Nephron progenitor cell (in vitro differentiated cells): ENCODE results near the gene MX2.

Experiments
- DNase-seq: peaks from one replicate; pipeline ENCODE4 v3.0.0; 2021
- H3K27ac Mint-ChIP-seq: 2 replicates; pipeline ENCODE4 v1.8.0; 2021; ENCODE audit warnings: mild to moderate bottlenecking, moderate library complexity, mixed read lengths
- H3K27me3 Mint-ChIP-seq: 2 replicates; pipeline ENCODE4 v1.8.0; 2021; ENCODE audit warnings: mild to moderate bottlenecking, low read depth, mixed read lengths; ENCODE audit not compliant: poor library complexity
- H3K36me3 Mint-ChIP-seq: 2 replicates; pipeline ENCODE4 v1.8.0; 2021; ENCODE audit warnings: low read depth, mixed read lengths
- H3K4me1 Mint-ChIP-seq: 2 replicates; pipeline ENCODE4 v1.8.0; 2021; ENCODE audit warnings: mixed read lengths
- H3K4me3 Mint-ChIP-seq: 2 replicates; pipeline ENCODE4 v1.8.0; 2021; ENCODE audit warnings: mild to moderate bottlenecking, moderate library complexity, mixed read lengths
- H3K9me3 Mint-ChIP-seq: 2 replicates; pipeline ENCODE4 v1.8.0; 2021; ENCODE audit warnings: mild to moderate bottlenecking, moderate library complexity, mixed read lengths
- CTCF ChIP-seq: fragments of 200-600 bp; sonication (generic); IDR thresholded peaks from 2 replicates; pipeline ENCODE4 v1.5.0; 2021; ENCODE audit warnings: antibody characterized with exemption

Gene MX2

GRCh38 chr21:41399246-41399800, 37.5 kb downstream of the MX2 start:
- peaks cover 4% of the 10 kb centered on the region for H3K9me3 Mint-ChIP-seq
- peaks cover 24% of the 10 kb centered on the region for H3K27me3 Mint-ChIP-seq
- H3K4me3 Mint-ChIP-seq = no peak overlapping the region
- H3K4me1 Mint-ChIP-seq = peaks cover 28% of the 10 kb centered on the region
- no peak for DNase-seq
- no peak overlapping the region for H3K27ac Mint-ChIP-seq
- no peak for TF ChIP-seq CTCF
- H3K36me3 Mint-ChIP-seq = no peaks in the 10 kb centered on the region

- peaks cover 22% of the 10 kb centered on the region for H3K4me1 Mint-ChIP-seq
- peaks cover 4% of the 10 kb centered on the region for H3K9me3 Mint-ChIP-seq
- H3K27ac Mint-ChIP-seq = no peak overlapping the region
- DNase-seq = no peak
- no peak overlapping the region for H3K4me3 Mint-ChIP-seq
- peaks cover 22% of the 10 kb centered on the region for H3K27me3 Mint-ChIP-seq
- TF ChIP-seq CTCF = no peak
- H3K36me3 Mint-ChIP-seq = no peaks in the 10 kb centered on the region
These were observed 40.4 kb downstream of the MX2 start for GRCh38 chr21:41402231-41402630.

GRCh38 chr21:41402796-41403195, 41.0 kb downstream of the MX2 start:
- no peak for TF ChIP-seq CTCF

GRCh38 chr21:41403331-41403730, 41.5 kb downstream of the MX2 start:
- no peak overlapping the region for H3K27ac Mint-ChIP-seq
- no peak for TF ChIP-seq CTCF
- H3K4me3 Mint-ChIP-seq = no peak overlapping the region
- H3K4me1 Mint-ChIP-seq = peaks cover 22% of the 10 kb centered on the region
- H3K36me3 Mint-ChIP-seq = no peaks in the 10 kb centered on the region
- H3K9me3 Mint-ChIP-seq = peaks cover 4% of the 10 kb centered on the region
- no peak for DNase-seq
- peaks cover 21% of the 10 kb centered on the region for H3K27me3 Mint-ChIP-seq

More at GRCh38 chr21:41402796-41403195, 41.0 kb downstream of the MX2 start:
- H3K36me3 Mint-ChIP-seq = no peaks in the 10 kb centered on the region
- peaks cover 4% of the 10 kb centered on the region for H3K9me3 Mint-ChIP-seq
- H3K27me3 Mint-ChIP-seq = peaks cover 19% of the 10 kb centered on the region
- no peak overlapping the region for H3K27ac Mint-ChIP-seq
- no peak for DNase-seq
- H3K4me3 Mint-ChIP-seq = no peak overlapping the region
- peaks cover 17% of the 10 kb centered on the region for H3K4me1 Mint-ChIP-seq

- Mint-ChIP-seq H3K27me3 (peaks cover 21% of the 10 kb centered on the region), H3K4me3 (no peak overlapping the region), H3K27ac (peak overlapping the region; percentile 92), H3K36me3 (no peaks in the 10 kb centered on the region), H3K4me1 (peaks cover 28% of the 10 kb centered on the region), H3K9me3 (peaks cover 4% of the 10 kb centered on the region)
- TF ChIP-seq CTCF = no peak
- DNase-seq = peak; percentile 14
These were observed 42.1 kb downstream of the MX2 start for GRCh38 chr21:41403966-41404365.

- no peak for TF ChIP-seq CTCF
- no peak for DNase-seq
- Mint-ChIP-seq H3K9me3 (peaks cover 3% of the 10 kb centered on the region), H3K4me3 (no peak overlapping the region), H3K4me1 (peaks cover 28% of the 10 kb centered on the region), H3K27ac (no peak overlapping the region), H3K27me3 (peaks cover 16% of the 10 kb centered on the region), H3K36me3 (no peaks in the 10 kb centered on the region)
These were observed 43.5 kb downstream of the MX2 start for GRCh38 chr21:41405321-41405720.
